HG03520 (cell line): Measurements from ENCODE around the gene FAF1.
"Not testable (repeated sequence)": the region's sequence is repeated elsewhere in the genome, so short reads cannot be mapped to it uniquely, and the experiment has no call there.

Source experiments
- ATAC-seq: cut with Tn5 transposase; IDR thresholded peaks from one replicate; pipeline ENCODE4 v1.9.1; 2021; ENCODE audit warnings: mild to moderate bottlenecking, moderate library complexity; ENCODE audit not compliant: unreplicated experiment

FAF1 gene

GRCh38 chr1:50964863-50965262 is 4.8 kb upstream of the FAF1 start:
- ATAC-seq, result no peak

- ATAC-seq, result no peak
Measured at GRCh38 chr1:50959303-50959912, 659 bp downstream of the FAF1 start.

GRCh38 chr1:50955116-50955515 is 5.0 kb downstream of the FAF1 start:
- no peak for ATAC-seq

- ATAC-seq, result not testable (repeated sequence)
Measured at GRCh38 chr1:50952566-50952965, 7.5 kb downstream of the FAF1 start.

DNA sequence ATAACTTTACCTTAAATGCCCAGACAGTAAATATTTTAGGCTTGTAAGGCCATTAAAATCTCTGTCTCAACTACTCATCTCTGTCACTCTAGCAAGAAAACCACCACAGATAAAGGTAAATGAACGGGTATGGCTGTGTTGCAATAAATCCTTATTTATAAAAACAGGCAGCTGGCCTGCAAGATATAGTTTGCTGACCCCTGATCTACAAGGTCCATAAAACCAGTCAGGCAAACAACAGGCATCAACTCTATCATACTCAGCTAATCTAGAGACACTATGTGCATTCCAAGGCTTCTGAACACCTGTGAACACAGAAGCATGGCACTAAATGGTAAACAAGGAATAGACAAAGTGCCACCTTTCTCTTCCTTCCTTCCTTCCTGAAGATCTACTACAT is 9.7 kb downstream of the FAF1 start:
- ATAC-seq, result no peak

GRCh38 chr1:50949286-50949982 is 10.6 kb downstream of the FAF1 start:
- ATAC-seq, result no peak

- ATAC-seq, result no peak
Measured at GRCh38 chr1:50942334-50942733, 17.7 kb downstream of the FAF1 start.

DNA sequence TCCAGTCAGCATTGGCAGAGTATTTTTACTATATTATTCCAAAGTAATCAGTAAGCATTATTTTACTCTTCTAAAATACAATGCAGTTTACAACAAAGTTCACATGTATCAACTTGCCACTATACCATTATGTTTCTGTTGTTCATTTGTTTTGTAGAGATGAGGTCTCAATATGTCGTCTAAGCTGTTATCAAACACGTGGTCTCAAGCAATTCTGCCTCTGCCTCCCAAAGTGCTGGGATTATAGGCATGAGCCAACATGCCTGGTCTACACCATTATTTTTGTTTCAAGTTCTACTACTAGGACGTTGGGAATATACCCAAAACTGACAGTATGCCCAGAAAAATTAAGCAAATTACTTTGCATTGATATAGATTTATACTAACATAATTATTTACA is 19.8 kb downstream of the FAF1 start:
- no peak for ATAC-seq

- no peak for ATAC-seq
Measured at GRCh38 chr1:50936321-50936720, 23.7 kb downstream of the FAF1 start.

- ATAC-seq, result not testable (repeated sequence)
Measured at GRCh38 chr1:50935276-50935675, 24.8 kb downstream of the FAF1 start.

DNA sequence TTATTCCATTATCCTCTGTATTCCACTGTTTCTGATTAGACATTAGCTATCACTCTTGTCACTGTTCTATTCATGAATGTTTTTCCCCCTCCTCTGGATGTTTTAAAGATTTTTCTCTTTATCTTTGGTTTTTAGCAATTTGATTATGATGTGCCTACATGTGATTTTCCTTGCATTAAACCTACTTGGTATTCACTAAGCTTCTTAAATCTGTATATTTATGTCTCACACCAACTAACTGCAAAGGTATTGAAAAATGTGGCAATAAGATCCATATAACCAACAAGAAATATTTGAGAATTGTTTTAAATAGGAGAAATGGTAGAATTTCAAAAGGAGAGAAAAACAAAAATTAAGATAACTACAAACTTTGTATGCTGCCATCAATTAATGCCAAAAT is 25.2 kb downstream of the FAF1 start:
- no peak for ATAC-seq

- ATAC-seq, result not testable (repeated sequence)
Measured at GRCh38 chr1:50933770-50934169, 26.3 kb downstream of the FAF1 start.

- not testable (repeated sequence) for ATAC-seq
Measured at GRCh38 chr1:50932043-50932442, 28.0 kb downstream of the FAF1 start.

DNA sequence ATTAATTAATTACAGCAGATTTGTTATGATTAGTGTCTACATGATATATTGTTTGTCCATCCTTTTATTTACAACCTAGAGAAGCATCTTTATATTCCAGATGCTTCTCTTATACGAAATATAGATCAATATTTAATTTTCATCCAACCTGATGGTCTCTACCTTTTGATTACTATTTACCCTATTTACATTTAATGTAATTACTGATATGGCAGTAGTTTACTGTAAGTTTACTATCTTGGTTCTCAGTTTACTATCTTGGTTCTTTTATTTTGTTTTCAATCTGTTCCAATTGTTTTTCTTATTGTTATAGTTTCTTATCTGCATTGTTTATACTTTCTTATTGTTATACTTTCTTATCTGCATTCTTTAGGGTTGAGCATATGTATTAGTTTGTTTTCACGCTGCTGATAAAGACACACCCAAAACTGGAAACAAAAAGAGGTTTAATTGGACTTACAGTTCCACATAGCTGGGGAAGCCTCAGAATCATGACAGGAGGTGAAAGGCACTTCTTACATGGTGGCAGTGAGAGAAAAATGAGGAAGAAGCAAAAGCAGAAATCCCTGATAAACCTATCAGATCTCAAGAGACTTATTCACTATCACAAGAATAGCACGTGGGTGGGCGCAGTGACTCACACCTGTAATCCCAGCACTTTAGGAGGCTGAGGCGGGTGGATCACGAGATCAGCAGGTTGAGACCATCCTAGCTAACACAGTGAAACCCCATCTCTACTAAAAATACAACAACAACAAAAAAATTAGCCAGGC is 28.9 kb downstream of the FAF1 start:
- ATAC-seq, result no peak

DNA sequence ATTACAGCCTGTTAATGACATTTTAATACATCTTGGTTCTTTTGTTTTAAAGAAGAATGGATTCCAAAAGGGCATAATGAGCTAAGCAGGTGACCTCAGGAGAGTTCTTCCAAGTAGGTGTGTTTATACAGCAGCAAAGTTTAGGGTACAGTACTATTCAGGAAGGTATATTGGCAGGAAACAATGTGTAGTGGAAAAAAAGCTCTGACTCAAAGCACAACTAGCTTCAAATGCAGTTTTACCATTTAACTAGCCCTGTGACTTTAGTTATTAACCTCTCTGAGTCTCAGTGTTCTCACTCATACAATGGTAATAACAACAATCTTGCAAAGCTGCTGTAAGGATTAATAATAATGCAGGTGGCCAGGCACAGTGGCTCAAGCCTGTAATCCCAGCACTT is 29.9 kb downstream of the FAF1 start:
- peak; percentile 88 for ATAC-seq

GRCh38 chr1:50929376-50929958 is 30.6 kb downstream of the FAF1 start:
- ATAC-seq, result no peak

GRCh38 chr1:50923564-50923963 is 36.5 kb downstream of the FAF1 start:
- no peak for ATAC-seq

GRCh38 chr1:50921029-50921428 is 39.0 kb downstream of the FAF1 start:
- no peak for ATAC-seq

GRCh38 chr1:50920409-50920808 is 39.7 kb downstream of the FAF1 start:
- no peak for ATAC-seq

GRCh38 chr1:50917138-50918137 is 42.6 kb downstream of the FAF1 start:
- no peak for ATAC-seq
